Measurements from ENCODE around the gene GPR137C.

- no peak for TF ChIP-seq CTCF (IDR thresholded peaks at IDR 0.05)
- TF ChIP-seq POLR2A (IDR thresholded peaks at IDR 0.05) = no peak
These were observed 66.0 kb downstream of the GPR137C start for GRCh38 chr14:52618602-52619001.
